KOPT-K1 (cell line): ENCODE measurements around the gene BAZ1A.
"Not testable (repeated sequence)": the region's sequence is repeated elsewhere in the genome, so short reads cannot be mapped to it uniquely, and the experiment has no call there.

ENCODE experiments used
- H3K27ac ChIP-seq: fragments of 200-600 bp; sonication (generic); 2 replicates; pipeline ENCODE4 v1.5.1; 2016; ENCODE audit warnings: antibody characterized with exemption, mild to moderate bottlenecking, low read depth, low read length; ENCODE audit not compliant: poor library complexity, severe bottlenecking
- H3K36me3 ChIP-seq: fragments of 200-600 bp; sonication (generic); 2 replicates; pipeline ENCODE4 v1.5.1; 2017; ENCODE audit warnings: antibody characterized with exemption, mild to moderate bottlenecking, low read length, moderate library complexity; ENCODE audit not compliant: insufficient read depth
- H3K9me3 ChIP-seq: fragments of 200-600 bp; sonication (generic); 2 replicates; pipeline ENCODE4 v1.5.1; 2017; ENCODE audit warnings: antibody characterized with exemption, low read length, mild to moderate bottlenecking; ENCODE audit not compliant: insufficient read depth, poor library complexity, severe bottlenecking

BAZ1A gene

DNA sequence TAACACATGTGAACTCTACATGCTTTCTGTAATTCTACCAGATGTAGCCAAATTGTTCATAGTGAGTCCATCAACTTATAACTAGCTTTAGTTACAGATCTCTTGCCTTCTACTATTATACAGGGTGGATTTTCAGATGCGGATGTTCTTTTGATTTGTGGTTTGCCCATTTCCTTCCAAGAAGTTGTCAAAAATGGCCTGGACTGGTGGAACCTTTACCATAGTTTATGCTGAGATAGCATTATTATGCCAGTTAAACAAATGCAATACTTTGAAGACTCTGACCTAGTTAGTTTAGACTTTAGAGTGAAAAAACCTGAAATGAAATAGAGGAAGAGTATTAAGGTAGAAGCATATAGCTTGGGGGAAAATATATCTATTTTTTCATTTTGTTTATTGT is 133.3 kb downstream of the BAZ1A start:
- H3K9me3 ChIP-seq, result no peaks in the 10 kb centered on the region
- H3K36me3 ChIP-seq, result no peaks in the 10 kb centered on the region
- H3K27ac ChIP-seq, result no peak overlapping the region

GRCh38 chr14:34740139-34740538 is 135.0 kb downstream of the BAZ1A start:
- not testable (repeated sequence) for H3K9me3 ChIP-seq, H3K36me3 ChIP-seq, H3K27ac ChIP-seq

GRCh38 chr14:34737079-34737478 is 138.1 kb downstream of the BAZ1A start:
- H3K9me3 ChIP-seq, H3K27ac ChIP-seq, H3K36me3 ChIP-seq: not testable (repeated sequence)

GRCh38 chr14:34733245-34733644 is 141.9 kb downstream of the BAZ1A start:
- Histone ChIP-seq H3K36me3 (no peaks in the 10 kb centered on the region), H3K27ac (no peak overlapping the region), H3K9me3 (no peaks in the 10 kb centered on the region)

- Histone ChIP-seq H3K27ac (no peak overlapping the region), H3K36me3 (no peaks in the 10 kb centered on the region)
These were observed 142.4 kb downstream of the BAZ1A start for GRCh38 chr14:34732802-34733201.

DNA sequence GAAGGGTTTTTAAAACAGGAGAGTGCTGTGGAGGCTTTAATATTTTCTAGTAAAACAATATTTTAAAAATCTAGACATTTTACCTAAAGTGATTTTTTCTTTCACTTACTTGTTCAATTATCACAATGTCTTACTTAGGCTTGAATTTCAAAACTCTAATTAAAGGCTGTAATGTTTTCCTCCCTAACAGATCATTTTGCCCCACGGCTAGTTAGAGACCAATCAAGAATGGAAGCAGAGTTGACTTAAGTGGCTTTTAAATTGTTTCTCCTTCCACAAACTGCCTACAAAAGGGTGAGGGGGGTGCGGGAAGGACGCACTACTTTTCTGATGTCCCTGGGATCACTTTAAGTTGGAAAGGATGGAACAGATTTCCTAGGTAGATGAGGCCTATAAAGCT is 151.3 kb downstream of the BAZ1A start:
- Histone ChIP-seq H3K9me3 (no peaks in the 10 kb centered on the region), H3K27ac (no peak overlapping the region)

More at GRCh38 chr14:34732802-34733201, 142.4 kb downstream of the BAZ1A start:
- no peaks in the 10 kb centered on the region for H3K9me3 ChIP-seq

GRCh38 chr14:34722723-34723545 is 152.2 kb downstream of the BAZ1A start:
- Histone ChIP-seq H3K36me3 (no peaks in the 10 kb centered on the region), H3K9me3 (no peaks in the 10 kb centered on the region), H3K27ac (no peak overlapping the region)

More for the DNA sequence above, 151.3 kb downstream of the BAZ1A start:
- no peaks in the 10 kb centered on the region for H3K36me3 ChIP-seq

GRCh38 chr14:34721129-34721528 is 154.0 kb downstream of the BAZ1A start:
- Histone ChIP-seq H3K36me3 (no peaks in the 10 kb centered on the region), H3K27ac (no peak overlapping the region), H3K9me3 (no peaks in the 10 kb centered on the region)

DNA sequence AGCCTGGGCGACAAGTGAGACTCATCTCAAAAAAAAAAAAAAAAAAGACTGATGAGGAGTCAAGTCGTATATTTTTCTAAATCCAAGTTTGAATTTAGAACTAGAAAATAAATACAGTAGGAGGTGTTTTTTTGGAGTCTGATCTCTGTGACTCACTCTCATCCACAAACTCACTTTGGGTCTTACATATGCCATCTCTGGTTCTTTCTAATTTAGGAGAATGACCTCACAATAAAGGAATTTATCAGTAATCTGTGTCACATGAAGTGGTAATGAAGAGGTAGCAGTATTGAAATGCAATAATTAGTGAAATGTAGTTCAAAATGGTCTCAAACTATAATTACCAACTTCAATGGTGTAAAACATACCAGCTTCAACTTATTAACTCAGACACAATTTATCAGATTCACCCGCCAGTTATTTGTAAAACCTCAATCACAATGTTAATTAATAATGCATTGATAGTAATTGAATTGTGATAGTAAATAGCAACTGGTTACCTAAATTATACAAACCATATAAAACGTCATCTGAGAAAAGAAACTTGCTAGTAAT is 156.3 kb downstream of the BAZ1A start:
- Histone ChIP-seq H3K36me3 (no peaks in the 10 kb centered on the region), H3K27ac (no peak overlapping the region), H3K9me3 (no peaks in the 10 kb centered on the region)

- peak overlapping the region; percentile 73 for H3K27ac ChIP-seq
- H3K9me3 ChIP-seq, result no peaks in the 10 kb centered on the region
- peaks cover 22% of the 10 kb centered on the region for H3K36me3 ChIP-seq
These were observed 159.9 kb downstream of the BAZ1A start for GRCh38 chr14:34715127-34715863.

DNA sequence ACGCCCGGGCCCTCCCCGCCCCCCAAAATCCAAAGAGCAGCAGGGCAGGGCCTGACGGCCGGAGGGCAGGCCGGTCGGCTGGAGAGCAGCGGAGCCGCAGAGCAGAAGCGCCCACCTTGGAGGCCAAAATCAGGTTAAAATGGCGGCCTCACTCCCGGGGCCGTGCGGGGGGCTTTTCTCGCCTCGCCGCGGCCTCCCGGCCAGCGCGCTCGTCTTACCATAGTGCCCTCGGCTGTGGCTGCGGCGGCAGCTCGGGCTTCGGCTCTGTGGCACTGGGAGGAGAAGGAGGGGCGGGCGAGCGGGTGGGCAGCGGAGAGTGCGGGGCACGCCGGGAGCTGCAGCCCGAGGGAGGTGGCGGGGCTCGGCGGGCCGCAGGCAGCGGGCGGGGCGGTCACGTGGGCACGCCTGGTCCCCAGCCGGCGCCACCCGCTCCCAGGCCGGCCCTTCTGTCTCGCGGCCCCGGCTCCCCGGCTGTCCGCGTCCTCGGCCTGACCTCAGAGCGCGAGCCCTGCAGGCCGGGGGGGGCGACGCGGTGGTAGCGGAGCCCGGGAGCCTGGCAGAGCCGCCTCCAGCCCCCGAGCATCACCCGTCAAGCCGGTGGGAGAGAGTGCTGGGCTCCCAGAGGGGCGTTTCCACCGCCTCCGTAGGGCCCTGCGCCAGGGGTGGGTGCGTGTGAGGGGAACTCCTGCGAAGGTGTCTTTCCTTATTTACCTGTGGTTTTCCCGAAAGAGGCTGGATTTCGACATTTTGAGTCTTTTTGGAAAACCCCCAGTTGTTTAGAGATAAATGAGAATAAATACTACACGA is 160.6 kb downstream of the BAZ1A start, which contains the start of gene CFL2:
Gene CFL2, minus strand, starts transcription at position 274 of the 807 bp plus-strand sequence. Its CDS starts 53 bp downstream, at position 221.
- H3K9me3 ChIP-seq, result no peaks in the 10 kb centered on the region

GRCh38 chr14:34713681-34714319 is 161.4 kb downstream of the BAZ1A start:
- no peaks in the 10 kb centered on the region for H3K9me3 ChIP-seq
- peak overlapping the region; percentile 73 for H3K27ac ChIP-seq
- H3K36me3 ChIP-seq, result peaks cover 26% of the 10 kb centered on the region

More for the DNA sequence above, 160.6 kb downstream of the BAZ1A start, which contains the start of gene CFL2:
- Histone ChIP-seq H3K36me3 (peaks cover 22% of the 10 kb centered on the region), H3K27ac (peak within 1 kb of the TSS; percentile 73)

GRCh38 chr14:34713122-34713680 is 162.0 kb downstream of the BAZ1A start:
- no peaks in the 10 kb centered on the region for H3K9me3 ChIP-seq
- peak overlapping the region; percentile 73 for H3K27ac ChIP-seq
- peaks cover 26% of the 10 kb centered on the region for H3K36me3 ChIP-seq
